ENCODE data around the gene RABGEF1. TPM values are rescaled to one million over a fixed set of nuclear protein-coding genes. Genes with fewer than 3 reads are reported as not detected.
"Not testable (repeated sequence)": the region's sequence is repeated elsewhere in the genome, so short reads cannot be mapped to it uniquely, and the experiment has no call there.

Gene RABGEF1
- total and polyA plus RNA-seq, 5 donors = 7.7 to 19.0 (median 16.5) TPM

GRCh38 chr7:66778201-66778600 is 37.7 kb downstream of the RABGEF1 start:
- intact Hi-C loops (cut with DNase I) = no loop called here
- no peak overlapping the region for H3K4me3 ChIP-seq (ENCODE audit: low read length)
- no peak for ATAC-seq
- no peaks in the 10 kb centered on the region for H3K9me3 ChIP-seq (ENCODE audit: control insufficient read depth, low read length)
- no peaks in the 10 kb centered on the region for H3K27me3 ChIP-seq (ENCODE audit: control insufficient read depth, insufficient read depth)
- no peak overlapping the region for H3K27ac ChIP-seq (ENCODE audit: low read length)
- WGBS = 89% methylated on average over 4 of the region's 4 CpGs
- DNase-seq = no peak
- no peaks in the 10 kb centered on the region for H3K4me1 ChIP-seq (ENCODE audit: control insufficient read depth, insufficient read depth, low read length)

DNA sequence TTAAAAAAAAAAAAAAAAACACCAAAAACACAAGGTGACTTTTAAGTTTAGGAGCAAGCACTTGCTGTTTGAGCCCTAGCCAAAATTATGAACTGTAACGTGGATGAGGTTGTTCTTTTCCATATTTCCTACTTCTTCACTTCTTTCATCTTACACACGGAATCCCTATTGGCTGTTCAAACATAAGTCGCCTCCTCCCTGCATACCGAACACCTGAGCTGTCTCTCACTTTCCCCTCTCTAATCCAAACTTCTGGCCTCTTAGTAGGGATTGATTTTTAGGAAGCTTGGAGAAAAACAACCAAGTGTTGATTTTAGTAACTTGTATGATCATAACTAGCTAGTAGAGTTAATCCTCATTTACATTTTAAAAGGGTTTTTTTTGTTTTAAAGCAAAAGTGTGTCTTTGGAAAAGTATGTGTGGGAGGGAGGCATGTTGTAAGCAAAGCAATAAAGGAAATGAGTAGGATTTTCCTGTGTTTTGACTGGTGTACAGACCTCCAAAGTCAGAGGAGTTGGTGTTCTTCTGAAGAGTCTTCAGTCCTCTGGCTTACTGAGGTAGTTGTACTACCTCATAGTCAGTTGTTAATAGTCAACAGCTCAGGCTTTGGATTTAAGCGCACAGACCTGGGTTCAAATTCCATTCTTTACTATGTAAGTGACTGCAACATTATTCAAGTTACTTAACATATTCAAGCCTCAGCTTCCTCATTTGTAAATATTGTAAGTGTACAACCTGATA is 39.3 kb downstream of the RABGEF1 start:
- intact Hi-C loops (cut with DNase I) = no loop called here
- ATAC-seq (no peak), DNase-seq (no peak)
- H3K4me3 ChIP-seq (ENCODE audit: low read length) = no peak overlapping the region
- H3K9me3 ChIP-seq (ENCODE audit: control insufficient read depth, low read length) = no peaks in the 10 kb centered on the region
- WGBS = 82% methylated on average over 5 of the region's 5 CpGs
- H3K27me3 ChIP-seq (ENCODE audit: control insufficient read depth, insufficient read depth) = no peaks in the 10 kb centered on the region
- H3K4me1 ChIP-seq (ENCODE audit: control insufficient read depth, insufficient read depth, low read length) = no peaks in the 10 kb centered on the region
- H3K27ac ChIP-seq (ENCODE audit: low read length) = no peak overlapping the region

GRCh38 chr7:66781408-66782090 is 41.0 kb downstream of the RABGEF1 start:
- Histone ChIP-seq H3K4me3 (ENCODE audit: low read length) (no peak overlapping the region), H3K27ac (ENCODE audit: low read length) (no peak overlapping the region), H3K27me3 (ENCODE audit: control insufficient read depth, insufficient read depth) (no peaks in the 10 kb centered on the region), H3K4me1 (ENCODE audit: control insufficient read depth, insufficient read depth, low read length) (no peaks in the 10 kb centered on the region), H3K9me3 (ENCODE audit: control insufficient read depth, low read length) (no peaks in the 10 kb centered on the region)
- intact Hi-C loops (cut with DNase I) = no loop called here
- ATAC-seq (peak in 1 of 2 donors; percentile 56), DNase-seq (no peak)
- 84% methylated on average over 7 of the region's 7 CpGs for WGBS

DNA sequence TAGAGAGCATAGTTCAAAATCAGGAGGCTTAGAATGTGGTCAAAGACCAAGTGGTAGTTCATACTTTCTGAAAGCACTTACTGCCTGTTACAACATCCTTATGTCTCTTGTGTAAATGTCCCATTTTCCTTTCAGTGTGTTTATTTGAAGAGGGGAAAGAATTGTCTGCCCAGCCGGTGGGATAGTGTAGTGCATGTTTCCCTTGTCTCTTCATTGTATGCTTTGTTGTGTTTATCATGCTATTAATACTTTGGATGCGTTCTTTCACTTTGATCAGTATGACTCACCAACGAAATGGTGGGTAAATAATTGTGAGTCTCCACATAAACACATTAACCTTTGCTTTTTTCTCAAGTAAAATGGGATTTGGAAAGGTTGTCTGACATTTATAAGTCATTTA is 42.3 kb downstream of the RABGEF1 start:
- ATAC-seq; H3K4me3 ChIP-seq (ENCODE audit: low read length); H3K9me3 ChIP-seq (ENCODE audit: control insufficient read depth, low read length); DNase-seq; H3K27ac ChIP-seq (ENCODE audit: low read length); H3K27me3 ChIP-seq (ENCODE audit: control insufficient read depth, insufficient read depth); H3K4me1 ChIP-seq (ENCODE audit: control insufficient read depth, insufficient read depth, low read length); intact Hi-C loops (cut with DNase I): not testable (repeated sequence)
- WGBS = 80% methylated on average over 3 of the region's 3 CpGs

- intact Hi-C loops (cut with DNase I) = not testable (repeated sequence)
Measured at GRCh38 chr7:66783887-66784595, 43.5 kb downstream of the RABGEF1 start.

DNA sequence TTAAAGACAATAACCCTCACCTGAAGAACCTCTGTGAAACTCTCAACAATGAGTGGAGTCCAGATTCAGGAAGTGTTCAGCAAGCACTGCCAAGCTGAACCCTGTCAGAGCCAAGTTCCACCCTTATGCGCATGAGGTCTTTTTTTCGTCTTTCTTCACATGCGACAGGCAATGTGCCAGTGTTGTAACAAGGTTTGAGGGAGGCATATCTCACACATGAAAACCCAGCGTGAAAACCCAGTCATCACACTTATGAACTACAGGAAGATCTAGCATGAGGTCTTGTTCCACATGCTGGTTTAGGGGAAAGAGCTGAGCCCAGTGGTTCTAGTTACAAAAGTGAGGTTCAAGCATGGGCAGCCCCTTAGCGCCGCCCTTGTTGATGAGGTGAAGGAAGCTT is 49.7 kb downstream of the RABGEF1 start:
- no peaks in the 10 kb centered on the region for H3K27me3 ChIP-seq (ENCODE audit: control insufficient read depth, insufficient read depth)
- intact Hi-C loops (cut with DNase I) = no loop called here
- peak in 1 of 2 donors; percentile 32 for ATAC-seq
- no peaks in the 10 kb centered on the region for H3K9me3 ChIP-seq (ENCODE audit: control insufficient read depth, low read length)
- DNase-seq = no peak
- 77% methylated on average over 6 of the region's 6 CpGs for WGBS
- H3K4me1 ChIP-seq (ENCODE audit: control insufficient read depth, insufficient read depth, low read length) = peaks cover 4% of the 10 kb centered on the region
- no peak overlapping the region for H3K27ac ChIP-seq (ENCODE audit: low read length)
- no peak overlapping the region for H3K4me3 ChIP-seq (ENCODE audit: low read length)

More at GRCh38 chr7:66783887-66784595, 43.5 kb downstream of the RABGEF1 start:
- H3K4me1 ChIP-seq (ENCODE audit: control insufficient read depth, insufficient read depth, low read length); H3K27ac ChIP-seq (ENCODE audit: low read length); H3K27me3 ChIP-seq (ENCODE audit: control insufficient read depth, insufficient read depth); DNase-seq; ATAC-seq; H3K9me3 ChIP-seq (ENCODE audit: control insufficient read depth, low read length); H3K4me3 ChIP-seq (ENCODE audit: low read length): not testable (repeated sequence)
- WGBS = 96% methylated on average over 1 of the region's 1 CpG

DNA sequence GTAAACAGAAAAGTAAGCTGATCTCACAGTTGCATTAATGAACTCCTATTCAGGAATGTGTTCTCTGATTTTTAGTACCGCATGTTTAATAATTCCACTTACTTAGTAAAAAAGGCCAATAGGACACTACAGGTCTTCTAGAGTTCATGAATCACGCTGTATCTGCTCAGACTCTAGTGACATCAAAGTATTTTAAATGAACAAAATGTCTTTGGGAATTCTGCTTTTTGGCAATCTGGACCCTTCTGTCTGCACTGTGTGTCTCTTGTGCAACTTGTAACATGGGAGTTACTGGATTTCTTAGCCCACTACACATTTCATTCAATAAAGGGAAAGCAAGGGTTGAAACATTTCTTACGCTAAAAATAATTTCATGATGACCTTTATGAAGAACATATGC is 50.2 kb downstream of the RABGEF1 start:
- H3K9me3 ChIP-seq (ENCODE audit: control insufficient read depth, low read length) = no peaks in the 10 kb centered on the region
- H3K27me3 ChIP-seq (ENCODE audit: control insufficient read depth, insufficient read depth) = no peaks in the 10 kb centered on the region
- intact Hi-C loops (cut with DNase I) = no loop called here
- DNase-seq (no peak), ATAC-seq (no peak)
- H3K27ac ChIP-seq (ENCODE audit: low read length) = no peak overlapping the region
- WGBS = 94% methylated on average over 3 of the region's 3 CpGs
- no peak overlapping the region for H3K4me3 ChIP-seq (ENCODE audit: low read length)
- peaks cover 4% of the 10 kb centered on the region for H3K4me1 ChIP-seq (ENCODE audit: control insufficient read depth, insufficient read depth, low read length)

GRCh38 chr7:66800591-66800990 is 60.1 kb downstream of the RABGEF1 start:
- DNase-seq = no peak
- Histone ChIP-seq H3K27ac (ENCODE audit: low read length) (no peak overlapping the region), H3K4me1 (ENCODE audit: control insufficient read depth, insufficient read depth, low read length) (no peaks in the 10 kb centered on the region), H3K4me3 (ENCODE audit: low read length) (no peak overlapping the region), H3K27me3 (ENCODE audit: control insufficient read depth, insufficient read depth) (no peaks in the 10 kb centered on the region), H3K9me3 (ENCODE audit: control insufficient read depth, low read length) (no peaks in the 10 kb centered on the region)
- 92% methylated on average over 8 of the region's 8 CpGs for WGBS
- intact Hi-C loops (cut with DNase I) = no loop called here
- ATAC-seq = no peak

DNA sequence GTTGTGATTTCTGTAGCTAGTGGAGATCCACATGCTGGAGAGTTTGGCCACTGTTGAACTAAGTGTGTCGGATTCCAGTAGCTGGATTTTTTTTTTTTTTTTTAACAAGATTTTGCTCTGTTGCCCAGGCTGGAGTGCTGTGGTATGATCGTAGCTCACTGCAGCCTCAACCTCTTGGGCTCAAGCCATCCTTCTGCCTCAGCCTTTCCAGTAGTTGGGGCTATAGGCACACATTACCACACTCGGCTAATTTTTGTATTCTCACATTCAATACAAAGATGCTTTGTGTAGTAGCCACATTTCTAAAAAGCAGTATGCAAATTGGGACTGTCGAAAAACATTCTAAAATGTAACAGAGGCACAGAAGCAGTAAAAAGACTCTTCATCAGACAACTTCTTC is 63.5 kb downstream of the RABGEF1 start:
- DNase-seq = no peak
- Histone ChIP-seq H3K4me1 (ENCODE audit: control insufficient read depth, insufficient read depth, low read length) (no peaks in the 10 kb centered on the region), H3K4me3 (ENCODE audit: low read length) (no peak overlapping the region), H3K27me3 (ENCODE audit: control insufficient read depth, insufficient read depth) (no peaks in the 10 kb centered on the region), H3K9me3 (ENCODE audit: control insufficient read depth, low read length) (no peaks in the 10 kb centered on the region), H3K27ac (ENCODE audit: low read length) (no peak overlapping the region)
- no peak for ATAC-seq
- 56% methylated on average over 4 of the region's 4 CpGs for WGBS
- intact Hi-C loops (cut with DNase I) = no loop called here

DNA sequence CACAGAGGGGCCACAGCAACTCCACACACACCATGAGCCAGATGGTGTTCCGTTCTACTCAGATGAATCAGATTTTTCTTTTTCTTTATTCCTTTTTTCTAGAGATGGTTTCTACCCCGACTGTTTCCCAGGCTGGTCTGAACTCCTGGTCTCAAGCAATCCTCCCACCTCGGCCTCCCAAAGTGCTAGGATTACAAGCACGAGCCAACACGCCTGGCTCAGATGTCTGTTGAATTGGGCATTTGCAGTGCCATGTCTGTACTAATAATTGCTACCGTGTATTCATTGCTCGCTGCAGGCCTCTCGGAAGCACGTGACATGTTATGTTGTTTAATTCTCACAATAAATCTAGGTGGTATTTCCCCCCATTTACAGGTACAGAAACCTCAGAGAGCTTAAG is 67.2 kb downstream of the RABGEF1 start:
- H3K4me3 ChIP-seq (ENCODE audit: low read length) = no peak overlapping the region
- intact Hi-C loops (cut with DNase I) = no loop called here
- no peaks in the 10 kb centered on the region for H3K4me1 ChIP-seq (ENCODE audit: control insufficient read depth, insufficient read depth, low read length)
- no peak for ATAC-seq
- no peak for DNase-seq
- no peaks in the 10 kb centered on the region for H3K9me3 ChIP-seq (ENCODE audit: control insufficient read depth, low read length)
- no peaks in the 10 kb centered on the region for H3K27me3 ChIP-seq (ENCODE audit: control insufficient read depth, insufficient read depth)
- WGBS = 95% methylated on average over 9 of the region's 9 CpGs
- H3K27ac ChIP-seq (ENCODE audit: low read length) = no peak overlapping the region

DNA sequence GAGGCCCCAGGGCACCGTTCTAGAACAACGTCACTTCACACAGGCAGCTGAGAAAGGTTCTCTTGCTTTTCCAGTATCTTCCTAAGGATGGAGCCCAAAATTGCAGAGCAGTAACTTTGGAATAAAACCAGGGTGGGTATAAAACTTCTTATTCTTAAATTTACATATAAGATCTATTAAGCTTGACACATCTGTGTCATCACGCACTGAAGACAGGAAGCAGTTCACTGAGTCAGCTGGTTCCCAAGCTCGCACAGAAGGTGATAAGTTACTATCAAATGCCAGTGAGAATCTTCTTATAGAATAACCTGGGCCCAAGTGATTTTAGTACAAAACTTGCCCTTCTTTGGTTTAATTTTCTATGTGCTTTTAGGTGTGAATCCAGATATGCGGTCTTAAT is 70.2 kb downstream of the RABGEF1 start:
- H3K4me1 ChIP-seq (ENCODE audit: control insufficient read depth, insufficient read depth, low read length) = no peaks in the 10 kb centered on the region
- H3K9me3 ChIP-seq (ENCODE audit: control insufficient read depth, low read length) = no peaks in the 10 kb centered on the region
- H3K27ac ChIP-seq (ENCODE audit: low read length) = no peak overlapping the region
- no peaks in the 10 kb centered on the region for H3K27me3 ChIP-seq (ENCODE audit: control insufficient read depth, insufficient read depth)
- H3K4me3 ChIP-seq (ENCODE audit: low read length) = no peak overlapping the region
- ATAC-seq (no peak), DNase-seq (no peak)
- WGBS = 93% methylated on average over 5 of the region's 5 CpGs
- intact Hi-C loops (cut with DNase I) = no loop called here

All from right cardiac atrium (tissue), 5 donors.